GM19035 (cell line): ENCODE data around the gene SYT17.

Source experiments
- ATAC-seq: cut with Tn5 transposase; IDR thresholded peaks from one replicate; pipeline ENCODE4 v1.9.1; 2021; ENCODE audit not compliant: unreplicated experiment

SYT17 gene

DNA sequence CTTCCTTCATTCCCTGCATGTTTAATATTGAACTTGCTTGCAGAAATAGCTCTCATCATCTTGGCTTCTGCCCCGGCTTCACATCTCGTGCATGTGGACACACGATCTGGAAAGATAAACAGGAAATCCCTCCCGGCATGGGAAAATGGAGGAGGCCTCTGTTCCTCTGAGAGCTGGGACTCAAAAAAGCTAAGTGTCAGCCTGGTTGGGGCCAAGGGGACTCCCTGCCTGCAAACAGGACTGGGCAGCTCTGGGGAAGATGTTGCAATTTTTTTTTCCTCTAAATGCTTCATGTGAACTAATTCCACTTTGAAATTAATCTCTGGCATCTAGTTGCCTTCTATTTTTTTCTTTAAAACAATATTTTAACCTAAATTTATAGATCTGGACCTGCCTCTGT is 29.4 kb upstream of the SYT17 start:
- no peak for ATAC-seq

DNA sequence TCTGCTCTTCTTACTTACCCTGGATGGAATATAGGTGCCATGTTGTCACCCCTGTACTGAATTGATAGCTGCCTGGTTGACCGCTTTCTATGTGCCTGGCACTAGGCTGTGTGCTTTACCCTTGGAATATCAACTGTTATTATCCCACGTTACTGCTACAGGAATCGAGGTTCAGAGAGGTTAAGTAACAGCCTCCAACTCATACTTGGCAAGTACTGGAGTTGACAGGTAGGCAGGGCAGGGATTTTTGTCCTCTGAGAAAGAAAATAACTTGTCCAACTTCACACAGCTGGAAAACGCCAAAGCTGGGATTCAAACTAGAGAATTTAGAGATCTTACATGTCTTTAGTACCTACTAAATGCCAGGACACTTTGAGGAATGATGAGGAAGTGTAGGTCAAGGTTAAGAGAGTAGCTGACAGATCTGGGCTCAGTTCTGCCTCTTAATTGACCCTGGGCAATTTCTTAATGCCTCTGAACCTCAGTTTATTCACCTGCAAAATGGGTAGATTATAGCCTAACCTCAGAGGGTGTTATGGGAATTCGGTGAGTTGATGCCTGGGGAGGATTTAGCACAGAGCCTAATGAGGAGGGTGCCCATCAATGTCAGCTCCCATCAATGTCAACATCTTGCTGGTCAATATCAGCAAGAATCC is 28.5 kb upstream of the SYT17 start:
- ATAC-seq = no peak

- ATAC-seq = no peak
These were observed 27.6 kb upstream of the SYT17 start for GRCh38 chr16:19140396-19140795.

DNA sequence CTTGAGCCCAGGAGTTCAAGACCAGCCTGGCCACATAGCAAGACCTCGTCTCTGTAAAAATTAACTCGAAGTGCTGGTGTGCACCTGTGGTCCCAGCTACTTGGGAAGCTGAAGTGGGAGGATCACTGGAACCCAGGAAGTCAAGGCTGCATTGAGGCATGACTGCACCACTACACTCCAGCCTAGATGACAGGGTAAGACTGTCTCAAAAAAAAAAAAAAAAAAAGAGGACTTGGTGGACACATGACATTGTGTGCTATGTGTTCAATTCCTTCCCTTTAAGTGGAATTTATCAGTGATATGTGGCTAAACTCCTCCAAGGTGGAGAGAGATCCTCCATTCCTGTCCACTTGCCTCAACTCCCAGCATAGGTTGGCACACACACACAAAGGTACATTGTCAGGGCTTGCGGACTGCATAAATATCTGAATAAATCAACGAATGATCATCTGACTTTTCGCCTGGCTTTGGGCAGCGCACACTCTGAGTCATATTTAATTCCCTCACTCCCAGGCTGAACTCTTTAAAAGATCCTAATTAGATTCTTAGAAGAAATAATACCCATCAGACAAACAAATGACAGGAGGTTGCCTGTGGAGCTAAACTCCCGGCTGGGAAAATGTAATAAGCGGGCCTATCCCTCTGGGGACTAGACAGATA is 25.0 kb upstream of the SYT17 start:
- ATAC-seq = no peak

- no peak for ATAC-seq
These were observed 24.5 kb upstream of the SYT17 start for GRCh38 chr16:19143599-19143956.

GRCh38 chr16:19145010-19145409 is 23.0 kb upstream of the SYT17 start:
- no peak for ATAC-seq

- no peak for ATAC-seq
These were observed 20.9 kb upstream of the SYT17 start for GRCh38 chr16:19147126-19147525.

GRCh38 chr16:19147627-19148026 is 20.4 kb upstream of the SYT17 start:
- ATAC-seq = no peak

- no peak for ATAC-seq
These were observed 19.9 kb upstream of the SYT17 start for GRCh38 chr16:19148189-19148588.

DNA sequence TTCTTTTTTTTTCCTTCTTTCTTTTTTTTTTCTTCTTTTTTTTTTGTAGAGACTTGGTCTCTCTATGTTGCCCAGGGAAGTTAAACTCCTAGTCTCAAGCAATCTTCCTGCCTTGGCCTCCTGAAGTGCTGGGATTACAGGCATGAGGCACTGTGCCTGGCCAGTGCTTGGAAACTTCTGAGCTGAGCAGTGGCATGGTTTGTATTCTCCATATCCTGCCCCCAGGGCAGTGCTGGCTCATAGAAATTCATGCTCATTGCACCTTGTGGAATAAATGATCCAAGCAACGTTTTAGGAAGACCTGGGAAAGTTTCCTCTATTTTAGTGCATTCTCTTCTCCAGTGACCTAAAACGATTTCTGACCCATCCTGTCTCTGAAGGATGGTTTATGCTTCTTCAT is 16.7 kb upstream of the SYT17 start:
- ATAC-seq = no peak

DNA sequence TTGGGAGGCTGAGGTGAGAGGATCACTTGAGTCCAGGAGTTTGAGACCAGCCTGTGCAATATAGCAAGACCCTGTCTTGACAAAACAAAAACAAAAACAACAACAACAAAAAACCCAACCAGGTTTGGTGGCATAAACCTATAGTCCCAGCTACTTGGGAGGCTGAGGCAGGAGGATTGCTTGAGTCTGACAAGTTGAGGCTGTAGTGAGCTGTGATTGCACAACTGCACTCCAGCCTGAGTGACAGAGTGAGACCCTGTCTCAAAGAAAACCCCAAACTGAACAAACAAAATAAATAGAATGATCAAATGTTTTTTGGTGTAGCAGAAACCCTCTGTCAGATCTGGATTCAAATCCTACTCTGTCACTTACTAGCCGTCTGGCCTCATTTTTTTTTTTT is 16.0 kb upstream of the SYT17 start:
- no peak for ATAC-seq

DNA sequence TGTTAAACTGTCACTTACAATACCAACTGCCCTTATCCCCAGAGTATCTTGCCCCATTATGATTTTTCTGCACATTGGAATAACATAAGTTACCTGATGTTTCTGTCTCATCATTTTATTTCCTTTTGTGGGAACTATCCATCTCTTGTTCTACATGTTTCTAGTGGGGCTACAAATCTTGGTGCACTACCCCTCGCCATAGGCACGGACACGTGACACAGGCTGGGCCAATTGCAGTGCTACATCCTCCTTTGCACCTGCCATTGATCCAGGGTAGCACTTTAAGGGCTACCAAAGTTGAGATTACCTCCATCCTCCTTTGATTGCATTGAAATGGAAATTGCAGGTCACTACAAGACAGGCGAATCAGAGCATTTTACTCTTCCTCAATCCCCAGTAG is 14.2 kb upstream of the SYT17 start:
- ATAC-seq = no peak

DNA sequence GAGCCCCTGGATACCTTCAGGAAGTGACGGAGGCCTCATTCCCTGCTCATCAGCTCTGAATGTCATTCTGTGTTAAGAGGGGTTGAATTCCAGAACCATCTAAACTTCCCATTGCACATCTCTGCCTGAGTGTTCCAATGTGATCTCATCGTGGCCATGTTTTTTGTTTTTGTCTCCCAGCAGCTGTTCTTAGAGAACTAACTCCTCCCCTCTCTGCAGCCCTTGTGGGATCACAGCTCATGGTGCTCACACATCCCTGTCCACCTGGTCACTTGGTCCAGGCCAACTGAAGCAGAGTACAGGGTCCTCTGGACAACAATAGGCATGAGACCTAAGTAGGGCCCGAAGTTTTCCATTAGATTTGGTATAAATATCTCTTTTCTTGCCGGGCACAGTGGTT is 6.0 kb upstream of the SYT17 start:
- ATAC-seq = no peak

DNA sequence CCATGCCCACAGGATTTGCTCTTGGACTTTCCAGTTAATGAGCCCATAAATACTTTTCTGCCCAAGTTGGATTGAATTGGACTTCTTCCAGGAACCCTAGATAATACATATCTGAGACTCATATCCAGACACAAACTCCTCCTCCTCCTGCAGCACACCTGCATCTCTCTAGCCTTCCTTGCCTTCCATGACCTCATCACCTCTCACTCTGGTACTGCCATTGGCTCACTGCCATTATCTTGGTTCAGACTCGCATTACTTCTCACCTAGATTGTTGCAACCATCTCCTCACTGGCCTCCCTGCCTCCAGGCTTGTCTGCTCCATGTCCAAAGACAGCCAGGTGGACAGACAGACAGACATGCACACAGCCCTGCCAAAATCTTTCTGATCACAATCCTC is 4.8 kb upstream of the SYT17 start:
- ATAC-seq = no peak

- ATAC-seq = no peak
These were observed 3.8 kb upstream of the SYT17 start for GRCh38 chr16:19164285-19164684.

GRCh38 chr16:19165101-19165500 is 2.9 kb upstream of the SYT17 start:
- no peak for ATAC-seq

DNA sequence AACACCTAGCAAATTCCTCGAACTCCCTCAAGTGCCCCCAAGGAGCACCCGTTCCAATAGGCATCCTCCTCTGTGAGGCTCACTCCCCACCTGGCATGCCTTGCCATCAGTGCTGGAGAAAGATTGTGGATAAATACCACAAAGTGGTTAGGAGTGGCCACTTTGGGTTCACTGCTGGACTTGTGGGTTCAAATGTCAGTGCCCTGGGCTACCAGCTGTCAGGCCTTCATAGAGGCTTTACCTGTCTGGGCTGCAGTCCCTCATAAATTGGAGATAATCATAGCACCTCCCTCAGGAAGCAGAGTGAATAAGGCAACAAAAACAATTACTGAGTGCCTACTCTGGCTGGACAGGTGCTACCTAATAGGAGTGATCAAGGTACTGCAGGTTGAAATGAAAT is 1.5 kb upstream of the SYT17 start:
- no peak for ATAC-seq

GRCh38 chr16:19168371-19169081 is 486 bp downstream of the SYT17 start:
- no peak for ATAC-seq

GRCh38 chr16:19169082-19169639 is 1.1 kb downstream of the SYT17 start:
- ATAC-seq = no peak

DNA sequence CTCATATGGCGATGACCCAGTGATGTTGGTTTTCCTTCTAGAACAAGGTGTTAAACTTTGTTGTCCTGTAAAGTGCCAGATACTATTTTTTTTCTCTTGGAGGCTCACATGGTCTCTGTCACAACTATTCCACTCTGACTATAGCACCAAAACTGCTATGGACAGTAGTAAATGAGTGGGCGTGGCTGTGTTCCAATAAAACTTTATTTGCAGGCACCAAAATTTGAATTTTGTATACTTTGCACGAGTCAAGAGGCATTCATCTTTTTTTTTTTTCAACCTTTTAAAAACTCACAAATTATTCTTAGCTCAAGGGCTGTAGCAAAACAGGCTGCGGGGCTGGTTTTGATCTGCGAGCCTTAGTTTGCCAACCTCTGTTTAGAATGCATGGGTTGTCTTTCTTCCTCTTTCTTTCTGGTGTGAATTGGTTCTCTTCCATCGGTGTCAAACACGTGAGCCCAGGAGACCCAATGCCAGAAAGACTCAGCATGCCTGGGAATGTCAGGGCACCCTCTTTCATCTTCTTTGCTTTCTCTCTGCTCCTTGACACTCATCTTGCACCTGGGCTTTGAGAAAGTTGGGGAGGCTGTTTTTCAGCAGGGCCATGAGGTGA is 2.1 kb downstream of the SYT17 start:
- no peak for ATAC-seq

DNA sequence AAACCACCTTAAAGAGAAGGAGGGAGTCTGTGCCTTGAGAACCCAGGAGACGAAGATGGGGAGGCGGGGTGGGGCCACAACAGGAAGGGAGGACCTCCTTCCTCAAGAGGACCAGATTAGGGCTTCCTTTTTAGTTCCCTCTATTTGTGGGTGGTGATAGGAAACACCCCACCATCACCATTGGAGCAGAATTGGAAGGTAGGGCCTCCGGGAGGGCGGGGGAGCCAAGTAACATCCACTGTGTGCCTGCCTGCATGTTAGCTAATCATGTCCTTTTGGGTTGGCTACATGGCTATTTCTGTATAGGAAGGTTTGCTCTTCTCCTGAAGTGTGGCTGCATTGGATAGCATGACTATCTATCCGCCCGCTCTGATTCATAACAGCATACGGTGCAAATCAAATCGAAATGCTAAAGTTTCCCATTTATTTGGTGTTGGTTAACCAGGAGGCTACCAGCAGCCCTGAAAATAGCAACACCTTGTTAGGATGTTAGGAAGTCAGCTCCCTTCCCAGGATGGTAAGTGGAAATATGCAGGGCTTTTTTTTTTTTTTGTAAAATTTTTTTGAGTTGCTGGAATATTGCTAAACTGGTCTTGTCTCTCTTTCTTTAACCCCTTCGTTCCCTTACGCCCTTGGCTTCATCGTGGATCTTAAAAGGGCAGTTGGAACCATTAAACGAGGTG is 4.2 kb downstream of the SYT17 start:
- no peak for ATAC-seq
